ENCODE data around the gene ELAC1.

DNA sequence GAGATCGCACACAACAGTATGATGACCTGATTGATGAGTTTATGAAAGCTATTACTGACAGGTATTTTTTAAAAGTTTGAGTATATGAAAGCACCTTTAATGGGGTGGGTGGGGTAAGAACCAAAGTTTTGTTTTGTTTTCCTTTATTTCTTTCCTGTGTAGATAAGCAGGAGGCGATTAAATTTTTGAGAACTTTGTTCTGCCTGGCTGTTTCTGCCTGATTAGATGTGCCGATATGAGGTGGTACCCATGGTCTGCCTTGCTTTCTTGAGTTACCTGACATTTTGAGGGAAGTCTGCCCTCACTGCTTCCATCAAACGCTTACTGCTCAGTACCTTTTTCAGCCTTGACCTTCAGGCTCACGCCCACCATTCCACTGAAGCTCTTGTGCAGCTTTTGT, 49.7 kb upstream of the ELAC1 start:
- TF ChIP-seq, protein P1, sequence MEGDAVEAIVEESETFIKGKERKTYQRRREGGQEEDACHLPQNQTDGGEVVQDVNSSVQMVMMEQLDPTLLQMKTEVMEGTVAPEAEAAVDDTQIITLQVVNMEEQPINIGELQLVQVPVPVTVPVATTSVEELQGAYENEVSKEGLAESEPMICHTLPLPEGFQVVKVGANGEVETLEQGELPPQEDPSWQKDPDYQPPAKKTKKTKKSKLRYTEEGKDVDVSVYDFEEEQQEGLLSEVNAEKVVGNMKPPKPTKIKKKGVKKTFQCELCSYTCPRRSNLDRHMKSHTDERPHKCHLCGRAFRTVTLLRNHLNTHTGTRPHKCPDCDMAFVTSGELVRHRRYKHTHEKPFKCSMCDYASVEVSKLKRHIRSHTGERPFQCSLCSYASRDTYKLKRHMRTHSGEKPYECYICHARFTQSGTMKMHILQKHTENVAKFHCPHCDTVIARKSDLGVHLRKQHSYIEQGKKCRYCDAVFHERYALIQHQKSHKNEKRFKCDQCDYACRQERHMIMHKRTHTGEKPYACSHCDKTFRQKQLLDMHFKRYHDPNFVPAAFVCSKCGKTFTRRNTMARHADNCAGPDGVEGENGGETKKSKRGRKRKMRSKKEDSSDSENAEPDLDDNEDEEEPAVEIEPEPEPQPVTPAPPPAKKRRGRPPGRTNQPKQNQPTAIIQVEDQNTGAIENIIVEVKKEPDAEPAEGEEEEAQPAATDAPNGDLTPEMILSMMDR (IDR thresholded peaks at IDR 0.05), result no peak
- no peak for TF ChIP-seq POLR2AphosphoS5 (IDR thresholded peaks at IDR 0.05; ENCODE audit: insufficient read depth in 1 of 2, low read depth in 1 of 2)
- TF ChIP-seq POLR2A (IDR thresholded peaks at IDR 0.05), result no peak
